PC-3 (cell line): ENCODE measurements around the gene SUMO3. TPM values are rescaled to one million over a fixed set of nuclear protein-coding genes. Genes with fewer than 3 reads are reported as not detected.
A peak's percentile ranks its signal among the peaks of the same experiment; 100 is the strongest.

Source experiments
- ATAC-seq: fragments of 200-7000 bp; cut with Tn5 transposase; 2 replicates; pipeline ENCODE4 v1.9.1; 2020; ENCODE audit warnings: mild to moderate bottlenecking, moderate library complexity
- Bru-seq: library from RNA; stranded (reverse); fragments of 400-500 nt; gene quantifications from one replicate; lab custom pipeline; 2021; lab: Mats Ljungman, UMichigan
- BruChase-seq, 2 experiments: library from RNA; stranded (reverse); fragments of 400-500 nt; gene quantifications; one replicate each; lab custom pipeline; 2021; lab: Mats Ljungman, UMichigan
- BruUV-seq: library from RNA; stranded (reverse); fragments of 400-500 nt; replicated peaks from 2 replicates; lab custom pipeline; 2021; lab: Mats Ljungman, UMichigan
- CTCF ChIA-PET: fragments of 300-600 bp; sonication (Branson Sonifier 250); formaldehyde crosslinking; loops from one replicate; lab custom pipeline; 2022; ENCODE audit warnings: antibody characterized with exemption; lab: Charles Lee
- POLR2A ChIA-PET: fragments of 300-600 bp; sonication (Branson Sonifier 250); formaldehyde crosslinking; loops from one replicate; lab custom pipeline; 2022; ENCODE audit warnings: antibody characterized with exemption; ENCODE audit not compliant: unreplicated experiment; lab: Charles Lee
- DNase-seq: peaks from one replicate; pipeline ENCODE4 v3.0.0-alpha.2; 2015
- H2AFZ ChIP-seq: fragments of 300-600 bp; sonication (generic); 2 replicates; pipeline ENCODE4 v1.6.0; 2016; ENCODE audit warnings: antibody characterized with exemption, low read length
- H3F3A ChIP-seq: fragments of 300-600 bp; sonication (generic); one replicate; pipeline ENCODE4 v1.6.0; 2017; ENCODE audit warnings: antibody characterized with exemption, low read length, control low read depth, mild to moderate bottlenecking; ENCODE audit not compliant: unreplicated experiment
- H3K27ac ChIP-seq: fragments of 300-600 bp; sonication (generic); 2 replicates; pipeline ENCODE4 v1.5.1; 2016; ENCODE audit warnings: mild to moderate bottlenecking, low read length
- H3K27me3 ChIP-seq: fragments of 300-600 bp; sonication (generic); 2 replicates; pipeline ENCODE4 v1.6.1; 2016; ENCODE audit warnings: low read length, mixed read lengths
- H3K36me3 ChIP-seq: fragments of 300-600 bp; sonication (generic); 2 replicates; pipeline ENCODE4 v1.6.1; 2016; ENCODE audit warnings: low read depth, mixed run types, low read length, mixed read lengths
- H3K4me1 ChIP-seq: fragments of 300-600 bp; sonication (generic); 2 replicates; pipeline ENCODE4 v1.5.1; 2016; ENCODE audit warnings: low read length; ENCODE audit not compliant: insufficient read depth
- H3K4me2 ChIP-seq: fragments of 300-600 bp; sonication (generic); 2 replicates; pipeline ENCODE4 v1.6.0; 2016; ENCODE audit warnings: low read length
- H3K4me3 ChIP-seq: fragments of 300-600 bp; sonication (generic); 2 replicates; pipeline ENCODE4 v1.5.1; 2016; ENCODE audit warnings: mild to moderate bottlenecking, low read length, mixed read lengths
- H3K79me2 ChIP-seq: fragments of 300-600 bp; sonication (generic); 2 replicates; pipeline ENCODE4 v1.6.1; 2017; ENCODE audit warnings: low read length, mixed read lengths
- H3K9ac ChIP-seq: fragments of 300-600 bp; sonication (generic); 2 replicates; pipeline ENCODE4 v1.6.0; 2016; ENCODE audit warnings: mild to moderate bottlenecking, low read length
- H3K9me2 ChIP-seq: fragments of 300-600 bp; sonication (generic); replicated peaks from 2 replicates; pipeline ENCODE4 v1.6.1; 2016; ENCODE audit warnings: mixed run types, low read length, mixed read lengths
- H3K9me3 ChIP-seq: fragments of 300-600 bp; sonication (generic); 2 replicates; pipeline ENCODE4 v1.6.1; 2016; ENCODE audit warnings: low read length, mixed read lengths
- H4K20me1 ChIP-seq: fragments of 300-600 bp; sonication (generic); 2 replicates; pipeline ENCODE4 v1.6.1; 2016; ENCODE audit warnings: low read length, mixed read lengths
- CTCF ChIP-seq: fragments of 300-600 bp; sonication (generic); conservative IDR thresholded peaks from 2 replicates; pipeline ENCODE4 v1.5.1; 2017; ENCODE audit warnings: antibody characterized with exemption, low read depth, mild to moderate bottlenecking, low read length
- EZH2 ChIP-seq: fragments of 300-600 bp; sonication (generic); IDR thresholded peaks from one replicate; pipeline ENCODE4 v1.6.1; 2017; ENCODE audit warnings: antibody characterized with exemption, mild to moderate bottlenecking, low read length; ENCODE audit not compliant: unreplicated experiment
- EZH2phosphoT487 ChIP-seq: fragments of 300-600 bp; sonication (generic); IDR thresholded peaks from 2 replicates; pipeline ENCODE4 v1.6.1; 2018; ENCODE audit warnings: mild to moderate bottlenecking, antibody characterized with exemption, low read length, borderline replicate concordance
- intact Hi-C: fragments of 100-400 bp; cut with micrococcal nuclease; formaldehyde crosslinking; loops from 2 replicates; pipeline ENCODE4 v1.9.0; 2023
- long read RNA-seq: library from polyadenylated mRNA; unstranded; transcript quantifications from one replicate; pipeline ENCODE4 v2.0.0, GENCODE V29; 2021; ENCODE audit not compliant: unreplicated experiment
- total RNA-seq: library from RNA; depleted of rRNA; stranded (reverse); fragments of >200 nt; gene quantifications from 2 replicates; pipeline ENCODE4 v1.2.3, GENCODE V29; 2014; rRNA removed

Gene SUMO3
- total RNA-seq: 242 and 290 TPM in 2 replicates
- Bru-seq, nascent RNA: percentile 92 among the genes with signal in this experiment
- BruChase-seq, experiment 1, labeled RNA remaining after a 6-hour chase: percentile 96 among the genes with signal in this experiment
- percentile 92 among the genes with signal in this experiment for BruChase-seq, experiment 2, labeled RNA remaining after a 2-hour chase
- long read RNA-seq, transcript SUMO3-201 (4 exons, 1,807 nt): major isoform, 352 of 403 reads
- long read RNA-seq, partial matches to known transcripts: 2 of 403 reads
- long read RNA-seq, other reads (novel, unspliced or antisense): 47 of 403 reads

- peak within 1 kb of the TSS; percentile 87 for H2AFZ ChIP-seq
- peaks cover 10% of the 10 kb centered on the region; the same call in 1 of the 2 replicates for H3K36me3 ChIP-seq
- intact Hi-C loops: loop anchor here (2.0 kb wide), 2 partner anchors 15 to 53 kb away; no protein-coding TSS in a partner anchor
- H3K4me3 ChIP-seq: peak within 1 kb of the TSS; percentile 99
- H4K20me1 ChIP-seq: peaks cover 41% of the 10 kb centered on the region
- BruUV-seq: no TSS peak
- no peak for TF ChIP-seq EZH2phosphoT487
- no peak for TF ChIP-seq CTCF
- TF ChIP-seq EZH2: no peak
- H3K9me3 ChIP-seq: no peaks in the 10 kb centered on the region; the same call in 1 of the 2 replicates
- CTCF ChIA-PET: no interaction called here
- peak; percentile 94 for DNase-seq
- peaks cover 48% of the 10 kb centered on the region for H3K79me2 ChIP-seq
- peak within 1 kb of the TSS; percentile 94 for H3K9ac ChIP-seq
- no peaks in the 10 kb centered on the region for H3K27me3 ChIP-seq
- peak within 1 kb of the TSS; percentile 98 for H3K4me2 ChIP-seq
- H3K4me1 ChIP-seq: peaks cover 12% of the 10 kb centered on the region
- ATAC-seq: peak; percentile 60
- peak within 1 kb of the TSS; percentile 59 for H3K27ac ChIP-seq
- POLR2A ChIA-PET: interaction anchor here (1.0 kb wide), 1 partner anchor 16 kb away, joined by 5 read pairs; the partner anchor contains the start of gene UBE2G2
- no peaks in the 10 kb centered on the region for H3F3A ChIP-seq
- no peaks in the 10 kb centered on the region for H3K9me2 ChIP-seq
Observed at GRCh38 chr21:44817914-44818639, at the start of gene SUMO3. TSS of gene SUMO3 (minus strand) at chr21:44818062. CDS start at chr21:44817968, 94 bp downstream.

GRCh38 chr21:44867464-44867863 lies 49.6 kb upstream of the SUMO3 start:
- no TSS peak for BruUV-seq
- no peak for DNase-seq
- H3K27me3 ChIP-seq: no peaks in the 10 kb centered on the region
- H3F3A ChIP-seq: peaks cover 7% of the 10 kb centered on the region
- no peaks in the 10 kb centered on the region for H3K9me3 ChIP-seq
- peaks cover 76% of the 10 kb centered on the region for H4K20me1 ChIP-seq
- ChIA-PET POLR2A (no interaction called here), CTCF (no interaction called here)
- H3K4me3 ChIP-seq: no peak overlapping the region
- H3K4me2 ChIP-seq: no peak overlapping the region
- H3K36me3 ChIP-seq: peaks cover 46% of the 10 kb centered on the region
- H2AFZ ChIP-seq: no peak overlapping the region
- H3K9ac ChIP-seq: no peak overlapping the region
- no peak overlapping the region for H3K27ac ChIP-seq
- no peaks in the 10 kb centered on the region for H3K9me2 ChIP-seq
- intact Hi-C loops: no loop called here
- no peak for TF ChIP-seq EZH2
- no peak for TF ChIP-seq EZH2phosphoT487
- TF ChIP-seq CTCF: no peak
- peaks cover 100% of the 10 kb centered on the region for H3K79me2 ChIP-seq
- peaks cover 62% of the 10 kb centered on the region for H3K4me1 ChIP-seq
- no peak for ATAC-seq
